Measurements from ENCODE around the gene HMG20B. TPM values are rescaled to one million over a fixed set of nuclear protein-coding genes. Genes with fewer than 3 reads are reported as not detected.
"Not testable (repeated sequence)": the region's sequence is repeated elsewhere in the genome, so short reads cannot be mapped to it uniquely, and the experiment has no call there.

Gene HMG20B
- total RNA-seq, 1 donor from 2014 or later, result 51.4 TPM

GRCh38 chr19:3528080-3528479, 44.7 kb upstream of the HMG20B start:
- peaks cover 38% of the 10 kb centered on the region for H4K20me1 ChIP-seq (ENCODE audit: low read depth)
- H3K9me3 Mint-ChIP-seq, result no peaks in the 10 kb centered on the region
- peaks cover 11% of the 10 kb centered on the region for H3K36me3 Mint-ChIP-seq
- no peaks in the 10 kb centered on the region for H3K4me1 ChIP-seq
- no peak overlapping the region for H3K4me3 Mint-ChIP-seq
- TF ChIP-seq EZH2 (IDR thresholded peaks at IDR 0.05), result no peak
- no peak for TF ChIP-seq EZH2phosphoT487 (IDR thresholded peaks at IDR 0.05)
- no peak for TF ChIP-seq CTCF (IDR thresholded peaks at IDR 0.05)
- no peaks in the 10 kb centered on the region for H3K36me3 ChIP-seq
- no peaks in the 10 kb centered on the region for H3K27me3 ChIP-seq
- no peaks in the 10 kb centered on the region for H3F3A ChIP-seq (ENCODE audit: low read depth)
- no peak overlapping the region for H2AFZ ChIP-seq (replicated peaks)
- no peak overlapping the region for H3K4me3 ChIP-seq
- no peaks in the 10 kb centered on the region for H3K9me3 ChIP-seq (ENCODE audit: low read depth)
- DNase-seq (ENCODE audit: low spot score), result no peak
- no peaks in the 10 kb centered on the region for H3K79me2 ChIP-seq (ENCODE audit: low read depth)
- no peak overlapping the region for H3K4me2 ChIP-seq
- H3K27ac Mint-ChIP-seq, result no peak overlapping the region
- no peaks in the 10 kb centered on the region for H3K27me3 Mint-ChIP-seq (ENCODE audit: insufficient read depth, low read depth)
- H3K4me1 Mint-ChIP-seq, result peaks cover 2% of the 10 kb centered on the region
- no peak overlapping the region for H3K27ac ChIP-seq
- no peak overlapping the region for H3K9ac ChIP-seq

GRCh38 chr19:3528539-3529211, 44.1 kb upstream of the HMG20B start:
- Histone ChIP-seq H3K27me3 (no peaks in the 10 kb centered on the region), H4K20me1 (ENCODE audit: low read depth) (peaks cover 32% of the 10 kb centered on the region), H3K4me3 (no peak overlapping the region), H3F3A (ENCODE audit: low read depth) (no peaks in the 10 kb centered on the region), H3K9ac (no peak overlapping the region), H3K79me2 (ENCODE audit: low read depth) (no peaks in the 10 kb centered on the region), H3K27ac (no peak overlapping the region), H3K4me2 (no peak overlapping the region), H3K9me3 (ENCODE audit: low read depth) (no peaks in the 10 kb centered on the region), H3K4me1 (no peaks in the 10 kb centered on the region), H2AFZ (replicated peaks) (no peak overlapping the region), H3K36me3 (no peaks in the 10 kb centered on the region)
- H3K27me3 Mint-ChIP-seq (ENCODE audit: insufficient read depth, low read depth), result no peaks in the 10 kb centered on the region
- H3K4me3 Mint-ChIP-seq, result no peak overlapping the region
- no peak for DNase-seq (ENCODE audit: low spot score)
- peaks cover 2% of the 10 kb centered on the region for H3K4me1 Mint-ChIP-seq
- TF ChIP-seq EZH2 (IDR thresholded peaks at IDR 0.05), result no peak
- TF ChIP-seq EZH2phosphoT487 (IDR thresholded peaks at IDR 0.05), result no peak
- no peak for TF ChIP-seq CTCF (IDR thresholded peaks at IDR 0.05)
- H3K9me3 Mint-ChIP-seq, result no peaks in the 10 kb centered on the region
- H3K27ac Mint-ChIP-seq, result no peak overlapping the region
- peaks cover 14% of the 10 kb centered on the region for H3K36me3 Mint-ChIP-seq

- H3K4me2 ChIP-seq; H3K4me3 Mint-ChIP-seq; H3K9ac ChIP-seq; H3K9me3 ChIP-seq (ENCODE audit: low read depth); H3K27me3 Mint-ChIP-seq (ENCODE audit: insufficient read depth, low read depth); H3K4me3 ChIP-seq; H3F3A ChIP-seq (ENCODE audit: low read depth); H3K9me3 Mint-ChIP-seq; DNase-seq (ENCODE audit: low spot score); H2AFZ ChIP-seq (replicated peaks); H3K27me3 ChIP-seq; H3K27ac ChIP-seq; H3K4me1 ChIP-seq; H3K36me3 ChIP-seq; H3K4me1 Mint-ChIP-seq; H3K27ac Mint-ChIP-seq; H3K79me2 ChIP-seq (ENCODE audit: low read depth): not testable (repeated sequence)
- peaks cover 25% of the 10 kb centered on the region for H4K20me1 ChIP-seq (ENCODE audit: low read depth)
- H3K36me3 Mint-ChIP-seq, result peaks cover 15% of the 10 kb centered on the region
Observed at GRCh38 chr19:3529299-3529698, 43.4 kb upstream of the HMG20B start.

GRCh38 chr19:3530389-3530788, 42.4 kb upstream of the HMG20B start:
- Mint-ChIP-seq H3K4me3 (no peak overlapping the region), H3K9me3 (no peaks in the 10 kb centered on the region), H3K4me1 (no peaks in the 10 kb centered on the region), H3K36me3 (peaks cover 14% of the 10 kb centered on the region), H3K27me3 (ENCODE audit: insufficient read depth, low read depth) (no peaks in the 10 kb centered on the region), H3K27ac (no peak overlapping the region)
- Histone ChIP-seq H3K4me3 (no peak overlapping the region), H4K20me1 (ENCODE audit: low read depth) (peaks cover 16% of the 10 kb centered on the region), H2AFZ (replicated peaks) (no peak overlapping the region), H3K27me3 (no peaks in the 10 kb centered on the region), H3K36me3 (no peaks in the 10 kb centered on the region), H3K4me2 (no peak overlapping the region), H3K9me3 (ENCODE audit: low read depth) (no peaks in the 10 kb centered on the region), H3K79me2 (ENCODE audit: low read depth) (no peaks in the 10 kb centered on the region), H3K27ac (no peak overlapping the region), H3K4me1 (no peaks in the 10 kb centered on the region), H3K9ac (no peak overlapping the region), H3F3A (ENCODE audit: low read depth) (no peaks in the 10 kb centered on the region)
- TF ChIP-seq EZH2phosphoT487 (IDR thresholded peaks at IDR 0.05) (no peak), EZH2 (IDR thresholded peaks at IDR 0.05) (no peak), CTCF (IDR thresholded peaks at IDR 0.05) (no peak)
- DNase-seq (ENCODE audit: low spot score), result no peak
